ENCODE measurements around the gene CAPN3. TPM values are rescaled to one million over a fixed set of nuclear protein-coding genes. Genes with fewer than 3 reads are reported as not detected.

The CAPN3 gene
- 0.32 TPM for polyA plus RNA-seq (2013, experiment 1 of 2)
- polyA plus RNA-seq (2013, experiment 2 of 2), result 0.25 TPM

- Histone ChIP-seq H2BK12ac (ENCODE audit: low read length) (no peak within 1 kb of the TSS), H3K4ac (ENCODE audit: low read length) (no peak within 1 kb of the TSS), H3K4me2 (ENCODE audit: insufficient read depth, low read length, poor library complexity, severe bottlenecking) (no peak within 1 kb of the TSS), H3K18ac (ENCODE audit: low read length) (no peak within 1 kb of the TSS), H3K9ac (ENCODE audit: low read depth, low read length, poor library complexity) (no peak within 1 kb of the TSS), H3K14ac (ENCODE audit: low read length) (no peak within 1 kb of the TSS), H3K27ac (replicated peaks; ENCODE audit: low read length) (no peak within 1 kb of the TSS), H3K4me1 (ENCODE audit: control insufficient read depth in 2 of 2, insufficient read depth in 1 of 2, low read depth in 1 of 2, low read length in 2 of 2) (no peaks in the 10 kb centered on the region), H2AFZ (ENCODE audit: low read length) (no peak within 1 kb of the TSS), H3K79me1 (ENCODE audit: low read depth, low read length) (no peaks in the 10 kb centered on the region), H4K91ac (ENCODE audit: low read depth, low read length, poor library complexity) (no peak within 1 kb of the TSS), H2AK5ac (ENCODE audit: low read depth, low read length) (no peak within 1 kb of the TSS), H2BK120ac (ENCODE audit: low read depth, low read length) (no peak within 1 kb of the TSS), H2BK5ac (ENCODE audit: low read length) (no peak within 1 kb of the TSS), H3K4me3 (ENCODE audit: low read length in 2 of 2) (no peak within 1 kb of the TSS), H2BK15ac (ENCODE audit: low read length) (no peak within 1 kb of the TSS), H3K27me3 (ENCODE audit: control insufficient read depth in 3 of 3, insufficient read depth in 3 of 3, low read depth in 1 of 3, low read length in 3 of 3) (no peaks in the 10 kb centered on the region), H3K23ac (ENCODE audit: low read depth, low read length, poor library complexity) (no peak within 1 kb of the TSS), H4K8ac (ENCODE audit: low read depth, low read length) (no peak within 1 kb of the TSS), H3K9me3 (replicated peaks in 1 of 2; ENCODE audit: control insufficient read depth in 2 of 2, insufficient read depth in 1 of 2, low read depth in 1 of 2, low read length in 2 of 2) (no peaks in the 10 kb centered on the region), H3K36me3 (replicated peaks in 1 of 2; ENCODE audit: control insufficient read depth in 2 of 2, insufficient read depth in 2 of 2, low read length in 2 of 2) (no peaks in the 10 kb centered on the region)
- DNase-seq (ENCODE audit: low spot score), result no peak
- WGBS, 2 donors (ENCODE audit: extremely low coverage in 2 of 2, insufficient read length in 2 of 2, insufficient replicate concordance in 1 of 2), result no CpG with 5 or more reads among the region's 1 CpG
These were observed at the start of gene CAPN3 for GRCh38 chr15:42359249-42359648. Gene CAPN3, plus strand, starts transcription at chr15:42359501. Its CDS starts 305 bp downstream, at chr15:42359806.

- no peak overlapping the region for H3K9ac ChIP-seq (ENCODE audit: low read depth, low read length, poor library complexity)
- no peak overlapping the region for H2AK5ac ChIP-seq (ENCODE audit: low read depth, low read length)
- no peak overlapping the region for H2BK12ac ChIP-seq (ENCODE audit: low read length)
- peaks cover 0 to 10% of the 10 kb centered on the region in 2 donors for H3K36me3 ChIP-seq (replicated peaks in 1 of 2; ENCODE audit: control insufficient read depth in 2 of 2, insufficient read depth in 2 of 2, low read length in 2 of 2)
- H2AFZ ChIP-seq (ENCODE audit: low read length), result no peak overlapping the region
- H3K27me3 ChIP-seq (ENCODE audit: control insufficient read depth in 3 of 3, insufficient read depth in 3 of 3, low read depth in 1 of 3, low read length in 3 of 3), result no peaks in the 10 kb centered on the region
- H3K79me1 ChIP-seq (ENCODE audit: low read depth, low read length), result no peaks in the 10 kb centered on the region
- no peak overlapping the region for H3K4me3 ChIP-seq (ENCODE audit: low read length in 2 of 2)
- no peak overlapping the region for H4K91ac ChIP-seq (ENCODE audit: low read depth, low read length, poor library complexity)
- H2BK5ac ChIP-seq (ENCODE audit: low read length), result no peak overlapping the region
- DNase-seq (ENCODE audit: low spot score), result no peak
- H2BK15ac ChIP-seq (ENCODE audit: low read length), result no peak overlapping the region
- H3K14ac ChIP-seq (ENCODE audit: low read length), result no peak overlapping the region
- no peak overlapping the region for H3K23ac ChIP-seq (ENCODE audit: low read depth, low read length, poor library complexity)
- H3K4ac ChIP-seq (ENCODE audit: low read length), result no peak overlapping the region
- no peak overlapping the region for H4K8ac ChIP-seq (ENCODE audit: low read depth, low read length)
- H2BK120ac ChIP-seq (ENCODE audit: low read depth, low read length), result no peak overlapping the region
- no peak overlapping the region for H3K4me2 ChIP-seq (ENCODE audit: insufficient read depth, low read length, poor library complexity, severe bottlenecking)
- no peaks in the 10 kb centered on the region for H3K9me3 ChIP-seq (replicated peaks in 1 of 2; ENCODE audit: control insufficient read depth in 2 of 2, insufficient read depth in 1 of 2, low read depth in 1 of 2, low read length in 2 of 2)
- H3K27ac ChIP-seq (replicated peaks; ENCODE audit: low read length), result no peak overlapping the region
- no peak overlapping the region for H3K18ac ChIP-seq (ENCODE audit: low read length)
- peaks cover 0 to 2% of the 10 kb centered on the region in 2 donors for H3K4me1 ChIP-seq (ENCODE audit: control insufficient read depth in 2 of 2, insufficient read depth in 1 of 2, low read depth in 1 of 2, low read length in 2 of 2)
- WGBS, 2 donors (ENCODE audit: extremely low coverage in 2 of 2, insufficient read length in 2 of 2, insufficient replicate concordance in 1 of 2), result no CpG with 5 or more reads among the region's 3 CpGs
These were observed 45.8 kb upstream of the CAPN3 start for GRCh38 chr15:42313463-42313862.

- H3K9ac ChIP-seq (ENCODE audit: low read depth, low read length, poor library complexity), result no peak overlapping the region
- no peak overlapping the region for H3K23ac ChIP-seq (ENCODE audit: low read depth, low read length, poor library complexity)
- H3K4me3 ChIP-seq (ENCODE audit: low read length in 2 of 2), result no peak overlapping the region
- no peak overlapping the region for H3K4ac ChIP-seq (ENCODE audit: low read length)
- H2AFZ ChIP-seq (ENCODE audit: low read length), result no peak overlapping the region
- H4K91ac ChIP-seq (ENCODE audit: low read depth, low read length, poor library complexity), result no peak overlapping the region
- H3K4me1 ChIP-seq (ENCODE audit: control insufficient read depth in 2 of 2, insufficient read depth in 1 of 2, low read depth in 1 of 2, low read length in 2 of 2), result no peaks in the 10 kb centered on the region
- no peak overlapping the region for H4K8ac ChIP-seq (ENCODE audit: low read depth, low read length)
- H3K9me3 ChIP-seq (replicated peaks in 1 of 2; ENCODE audit: control insufficient read depth in 2 of 2, insufficient read depth in 1 of 2, low read depth in 1 of 2, low read length in 2 of 2), result no peaks in the 10 kb centered on the region
- no peak overlapping the region for H3K4me2 ChIP-seq (ENCODE audit: insufficient read depth, low read length, poor library complexity, severe bottlenecking)
- DNase-seq (ENCODE audit: low spot score), result no peak
- H3K79me1 ChIP-seq (ENCODE audit: low read depth, low read length), result no peaks in the 10 kb centered on the region
- no peak overlapping the region for H2BK15ac ChIP-seq (ENCODE audit: low read length)
- H2BK5ac ChIP-seq (ENCODE audit: low read length), result no peak overlapping the region
- no peak overlapping the region for H3K14ac ChIP-seq (ENCODE audit: low read length)
- no peak overlapping the region for H2BK12ac ChIP-seq (ENCODE audit: low read length)
- no peak overlapping the region for H3K27ac ChIP-seq (replicated peaks; ENCODE audit: low read length)
- H3K36me3 ChIP-seq (replicated peaks in 1 of 2; ENCODE audit: control insufficient read depth in 2 of 2, insufficient read depth in 2 of 2, low read length in 2 of 2), result peaks cover 0 to 10% of the 10 kb centered on the region in 2 donors
- H2BK120ac ChIP-seq (ENCODE audit: low read depth, low read length), result no peak overlapping the region
- WGBS, 2 donors (ENCODE audit: extremely low coverage in 2 of 2, insufficient read length in 2 of 2, insufficient replicate concordance in 1 of 2), result no CpG with 5 or more reads among the region's 1 CpG
- H3K18ac ChIP-seq (ENCODE audit: low read length), result no peak overlapping the region
- H3K27me3 ChIP-seq (ENCODE audit: control insufficient read depth in 3 of 3, insufficient read depth in 3 of 3, low read depth in 1 of 3, low read length in 3 of 3), result no peaks in the 10 kb centered on the region
- no peak overlapping the region for H2AK5ac ChIP-seq (ENCODE audit: low read depth, low read length)
These were observed 44.5 kb upstream of the CAPN3 start for GRCh38 chr15:42314818-42315217.

DNA sequence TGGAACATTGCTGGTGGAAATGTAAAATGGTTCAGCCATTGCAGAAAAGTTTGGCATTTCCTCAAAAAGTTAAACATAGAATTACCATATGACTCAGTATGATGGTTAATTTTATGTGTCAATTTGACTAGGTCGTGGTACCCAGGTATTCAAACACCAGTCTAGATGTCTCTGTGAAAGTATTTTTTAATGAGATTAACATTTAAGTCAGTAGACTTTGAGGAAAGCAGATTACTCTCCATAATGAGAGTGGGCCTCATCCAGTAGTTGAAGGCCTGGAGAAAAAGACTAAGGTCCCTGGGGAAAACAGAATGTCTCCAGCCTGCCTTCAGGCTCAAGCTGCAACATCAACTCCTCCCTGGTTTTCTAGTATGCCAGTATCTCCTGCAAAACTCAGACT, 43.8 kb upstream of the CAPN3 start:
- no peak overlapping the region for H3K27ac ChIP-seq (replicated peaks; ENCODE audit: low read length)
- H4K8ac ChIP-seq (ENCODE audit: low read depth, low read length), result no peak overlapping the region
- H3K14ac ChIP-seq (ENCODE audit: low read length), result no peak overlapping the region
- H3K79me1 ChIP-seq (ENCODE audit: low read depth, low read length), result no peaks in the 10 kb centered on the region
- DNase-seq (ENCODE audit: low spot score), result no peak
- no peak overlapping the region for H3K18ac ChIP-seq (ENCODE audit: low read length)
- no peak overlapping the region for H3K4me3 ChIP-seq (ENCODE audit: low read length in 2 of 2)
- H2BK120ac ChIP-seq (ENCODE audit: low read depth, low read length), result no peak overlapping the region
- H2AFZ ChIP-seq (ENCODE audit: low read length), result no peak overlapping the region
- no peak overlapping the region for H2BK12ac ChIP-seq (ENCODE audit: low read length)
- H3K4ac ChIP-seq (ENCODE audit: low read length), result no peak overlapping the region
- H2AK5ac ChIP-seq (ENCODE audit: low read depth, low read length), result no peak overlapping the region
- no peaks in the 10 kb centered on the region for H3K4me1 ChIP-seq (ENCODE audit: control insufficient read depth in 2 of 2, insufficient read depth in 1 of 2, low read depth in 1 of 2, low read length in 2 of 2)
- H3K4me2 ChIP-seq (ENCODE audit: insufficient read depth, low read length, poor library complexity, severe bottlenecking), result no peak overlapping the region
- peaks cover 0 to 6% of the 10 kb centered on the region in 2 donors for H3K36me3 ChIP-seq (replicated peaks in 1 of 2; ENCODE audit: control insufficient read depth in 2 of 2, insufficient read depth in 2 of 2, low read length in 2 of 2)
- no peaks in the 10 kb centered on the region for H3K9me3 ChIP-seq (replicated peaks in 1 of 2; ENCODE audit: control insufficient read depth in 2 of 2, insufficient read depth in 1 of 2, low read depth in 1 of 2, low read length in 2 of 2)
- H3K27me3 ChIP-seq (ENCODE audit: control insufficient read depth in 3 of 3, insufficient read depth in 3 of 3, low read depth in 1 of 3, low read length in 3 of 3), result no peaks in the 10 kb centered on the region
- no peak overlapping the region for H2BK15ac ChIP-seq (ENCODE audit: low read length)
- WGBS, 2 donors (ENCODE audit: extremely low coverage in 2 of 2, insufficient read length in 2 of 2, insufficient replicate concordance in 1 of 2), result no CpG with 5 or more reads among the region's 1 CpG
- H4K91ac ChIP-seq (ENCODE audit: low read depth, low read length, poor library complexity), result no peak overlapping the region
- no peak overlapping the region for H2BK5ac ChIP-seq (ENCODE audit: low read length)
- H3K23ac ChIP-seq (ENCODE audit: low read depth, low read length, poor library complexity), result no peak overlapping the region
- H3K9ac ChIP-seq (ENCODE audit: low read depth, low read length, poor library complexity), result no peak overlapping the region
